GM12878 (cell line): Measurements from ENCODE around the gene CDH18. TPM values are rescaled to one million over a fixed set of nuclear protein-coding genes. Genes with fewer than 3 reads are reported as not detected.

Experiments used
- ATAC-seq: fragments of 200-7000 bp; cut with Tn5 transposase; 3 replicates; pipeline ENCODE4 v1.9.1; 2020; ENCODE audit warnings: mild to moderate bottlenecking, moderate library complexity
- BruUV-seq: library from RNA; stranded (reverse); fragments of 400-500 nt; replicated peaks from 2 replicates; lab custom pipeline; 2021; lab: Mats Ljungman, UMichigan
- CTCF ChIA-PET: fragments of 300-600 bp; sonication (Branson Sonifier 250); formaldehyde crosslinking; extraction: SDS; loops from one replicate; lab custom pipeline; 2021; ENCODE audit warnings: inconsistent platforms; lab: Yijun Ruan, JAX
- POLR2A ChIA-PET: fragments of 350-600 bp; formaldehyde crosslinking; extraction: SDS; loops from one replicate; lab custom pipeline; 2021; ENCODE audit warnings: inconsistent platforms; lab: Charles Lee
- RAD21 ChIA-PET: fragments of 300-600 bp; sonication (Branson Sonifier 250); formaldehyde crosslinking; loops from one replicate; lab custom pipeline; 2023; ENCODE audit warnings: antibody characterized with exemption; ENCODE audit not compliant: unreplicated experiment; lab: Charles Lee
- SMC1A ChIA-PET: fragments of 300-600 bp; sonication (Branson Sonifier 250); formaldehyde crosslinking; loops from one replicate; lab custom pipeline; 2023; ENCODE audit not compliant: unreplicated experiment, uncharacterized antibody; lab: Charles Lee
- DNase-seq: peaks from one replicate; pipeline ENCODE4 v3.0.0-alpha.2; 2011; ENCODE audit warnings: low read depth, low spot score
- FAIRE-seq: peaks from 3 replicates; lab custom pipeline; 2011; peaks lifted over from hg19 to GRCh38; lab: Jason Lieb, UNC
- H2AFZ ChIP-seq: 2 replicates; pipeline ENCODE4 v1.6.0; 2011; ENCODE audit warnings: low read depth, low read length, control low read depth; ENCODE audit not compliant: control insufficient read depth
- H3K27ac ChIP-seq: 2 replicates; pipeline ENCODE4 v1.5.1; 2011; ENCODE audit warnings: control low read depth; ENCODE audit not compliant: control insufficient read depth, insufficient read depth
- H3K27me3 ChIP-seq, 2 experiments: replicated peaks in 1 of 2; 2 replicates each; pipeline versions ENCODE4 v1.6.0 to v1.6.1; 2011; ENCODE audit warnings: low read length in 1 of 2; ENCODE audit not compliant: control insufficient read depth in 2 of 2, insufficient read depth in 2 of 2
- H3K36me3 ChIP-seq, 2 experiments: 2 replicates each; pipeline ENCODE4 v1.5.1; 2011; ENCODE audit warnings: low read length in 1 of 2; ENCODE audit not compliant: control insufficient read depth in 2 of 2, insufficient read depth in 2 of 2
- H3K4me1 ChIP-seq: 2 replicates; pipeline ENCODE4 v1.6.1; 2011; ENCODE audit warnings: mild to moderate bottlenecking, low read length, moderate library complexity, mixed read lengths; ENCODE audit not compliant: control insufficient read depth, insufficient read depth
- H3K4me2 ChIP-seq: 2 replicates; pipeline ENCODE4 v1.6.0; 2011; ENCODE audit warnings: control low read depth; ENCODE audit not compliant: control insufficient read depth, insufficient read depth
- H3K4me3 ChIP-seq: fragments of 200-600 bp; sonication (generic); 2 replicates; pipeline ENCODE4 v1.5.1; 2016
- H3K79me2 ChIP-seq: 2 replicates; pipeline ENCODE4 v1.6.0; 2011; ENCODE audit warnings: low read length; ENCODE audit not compliant: control insufficient read depth, insufficient read depth
- H3K9ac ChIP-seq: 2 replicates; pipeline ENCODE4 v1.8.0; 2011; ENCODE audit warnings: low read length, control low read depth, mixed read lengths; ENCODE audit not compliant: control insufficient read depth, insufficient read depth
- H3K9me3 ChIP-seq: replicated peaks from 3 replicates; pipeline ENCODE4 v1.5.1; 2011; ENCODE audit warnings: mild to moderate bottlenecking, low read length; ENCODE audit not compliant: control insufficient read depth, insufficient read depth
- H4K20me1 ChIP-seq: 2 replicates; pipeline ENCODE4 v1.6.0; 2011; ENCODE audit not compliant: control insufficient read depth, insufficient read depth
- CBX3 ChIP-seq: fragments of 200-600 bp; sonication (generic); IDR thresholded peaks from 2 replicates; pipeline ENCODE4 v1.6.1; 2016; ENCODE audit warnings: low read depth, borderline replicate concordance
- EED ChIP-seq: sonication (generic); IDR thresholded peaks from 2 replicates; pipeline ENCODE4 v1.6.1; 2016; ENCODE audit warnings: antibody characterized with exemption, low read depth
- JUND ChIP-seq: IDR thresholded peaks from 2 replicates; pipeline ENCODE4 v1.6.1; 2012; ENCODE audit warnings: low read depth, mild to moderate bottlenecking, low read length, improper control_type of control experiment, moderate library complexity
- MTA2 ChIP-seq: fragments of 450-650 bp; IDR thresholded peaks from 2 replicates; pipeline ENCODE4 v1.6.1; 2016; ENCODE audit warnings: low read depth, mild to moderate bottlenecking, moderate library complexity
- RFX5 ChIP-seq: IDR thresholded peaks from 2 replicates; pipeline ENCODE4 v1.6.1; 2011; ENCODE audit warnings: low read depth, low read length, improper control_type of control experiment
- SREBF1 ChIP-seq: IDR thresholded peaks from 2 replicates; pipeline ENCODE4 v1.6.1; 2012; ENCODE audit warnings: mild to moderate bottlenecking, low read length
- SUPT20H ChIP-seq: IDR thresholded peaks from 2 replicates; pipeline ENCODE4 v1.6.1; 2011; ENCODE audit warnings: low read depth, mild to moderate bottlenecking, low read length, moderate library complexity, borderline replicate concordance; ENCODE audit not compliant: control insufficient read depth
- ZNF217 ChIP-seq: fragments of 450-650 bp; IDR thresholded peaks from 2 replicates; pipeline ENCODE4 v1.6.1; 2017; ENCODE audit warnings: antibody characterized with exemption, mild to moderate bottlenecking
- ZNF384 ChIP-seq: IDR thresholded peaks from 2 replicates; pipeline ENCODE4 v1.6.1; 2012; ENCODE audit warnings: low read depth, mild to moderate bottlenecking, low read length, improper control_type of control experiment, borderline replicate concordance
- WGBS: methylation state at CpG from one replicate; pipeline ENCODE4 v1.1.6; 2016; ENCODE audit warnings: low lambda C conversion rate; ENCODE audit not compliant: insufficient replicate concordance, insufficient coverage; ENCODE audit errors: missing lambda C conversion rate; 5-methylcytosine and 5-hydroxymethylcytosine counted together
- in situ Hi-C: fragments of 300-500 bp; cut with MboI; formaldehyde crosslinking; loops from 9 replicates; pipeline ENCODE4 v1.14.3; 2018; ENCODE audit warnings: mixed read lengths
- intact Hi-C: fragments of 100-400 bp; cut with micrococcal nuclease; formaldehyde crosslinking; loops from one replicate; pipeline ENCODE4 v1.14.2; 2022; ENCODE audit not compliant: unreplicated experiment
- polyA plus RNA-seq, 11 experiments: library from polyadenylated mRNA; depleted of rRNA in 4 of 11; unstranded in 6 of 11; stranded (reverse) in 5 of 11; fragments of >200 nt; fragmentation: Nextera tagmentation in 4 of 11; fragmentation: Illumina TruSeq in 1 of 11; extraction: Ambion mirVana in 4 of 11; extraction: Trizol in 1 of 11; gene quantifications; 1 replicate in 1 of 11; 2 replicates in 10 of 11; pipeline versions ENCODE4 v1.2.1 to v1.2.3, GENCODE V29; 2011 to 2016; ENCODE audit warnings: inconsistent platforms in 2 of 11, missing spikeins in 2 of 11, low read depth in 1 of 11
- total RNA-seq, 4 experiments: library from RNA; depleted of rRNA in 3 of 4; stranded (reverse); fragments of >200 nt in 3 of 4; fragmentation: Illumina TruSeq in 1 of 4; extraction: Trizol in 1 of 4; gene quantifications; 2 replicates each; pipeline versions ENCODE4 v1.2.1 to v1.2.3, GENCODE V29; 2013 to 2021
- TF ChIP-seq, protein P1 (sequence below): IDR thresholded peaks from 2 replicates; pipeline ENCODE4 v1.6.1; 2011; ENCODE audit warnings: mild to moderate bottlenecking, low read depth, low read length, moderate library complexity; ENCODE audit not compliant: insufficient replicate concordance
- TF ChIP-seq, protein P2 (sequence below): IDR thresholded peaks from 2 replicates; pipeline ENCODE4 v1.6.1; 2012; ENCODE audit warnings: low read depth, low read length, improper control_type of control experiment
- TF ChIP-seq, protein P3 (sequence below): IDR thresholded peaks from 2 replicates; pipeline ENCODE4 v1.6.1; 2012; ENCODE audit warnings: mild to moderate bottlenecking, low read depth, low read length

Gene CDH18
- total and polyA plus RNA-seq, 10 of the 15 experiments (the other 5 are each of a cell fraction or from before 2014, with no cell fraction given): 0.41 TPM; not detected in 9

DNA sequence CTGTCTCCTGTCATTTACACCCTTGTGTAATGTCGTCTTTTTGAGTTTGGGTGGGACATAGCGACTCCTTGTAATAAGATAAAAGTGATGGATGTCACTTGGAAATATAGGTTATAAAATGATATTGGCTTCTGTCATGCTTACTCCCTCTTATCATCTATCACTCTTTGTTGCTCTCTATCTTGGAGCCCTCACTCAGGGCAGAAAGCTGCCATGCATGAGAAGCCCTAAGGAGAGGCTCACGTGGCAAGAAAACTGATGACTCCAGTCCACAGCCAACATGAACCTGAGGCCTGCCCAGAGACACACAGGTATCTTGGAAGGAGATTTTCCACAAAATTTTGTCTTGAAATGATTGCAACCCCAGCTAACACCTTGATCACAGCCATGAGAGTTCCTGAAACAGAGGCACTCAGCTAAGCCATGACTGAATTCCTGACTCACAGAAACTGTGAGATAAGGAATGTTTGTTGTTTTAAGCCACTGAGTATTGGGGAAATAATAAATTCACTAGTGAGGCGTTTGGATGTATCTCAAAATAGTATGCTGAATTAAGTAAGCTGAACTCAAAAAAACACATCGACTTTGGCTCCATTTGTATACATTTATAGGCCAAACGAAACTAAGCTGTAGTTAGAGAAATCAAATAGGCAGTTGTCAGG lies 216.7 kb downstream of the CDH18 start:
- no peak for FAIRE-seq
- RAD21 ChIA-PET: no interaction called here

More for the DNA sequence above, 216.7 kb downstream of the CDH18 start:
- ChIA-PET CTCF (no interaction called here), SMC1A (no interaction called here)
- ATAC-seq: no peak
- BruUV-seq: no TSS peak
- Histone ChIP-seq H3K4me3 (no peak overlapping the region), H3K79me2 (no peaks in the 10 kb centered on the region), H3K4me2 (no peak overlapping the region)
- in situ Hi-C loops: no loop called here
- no peak for TF ChIP-seq EED
- TF ChIP-seq, protein P1, sequence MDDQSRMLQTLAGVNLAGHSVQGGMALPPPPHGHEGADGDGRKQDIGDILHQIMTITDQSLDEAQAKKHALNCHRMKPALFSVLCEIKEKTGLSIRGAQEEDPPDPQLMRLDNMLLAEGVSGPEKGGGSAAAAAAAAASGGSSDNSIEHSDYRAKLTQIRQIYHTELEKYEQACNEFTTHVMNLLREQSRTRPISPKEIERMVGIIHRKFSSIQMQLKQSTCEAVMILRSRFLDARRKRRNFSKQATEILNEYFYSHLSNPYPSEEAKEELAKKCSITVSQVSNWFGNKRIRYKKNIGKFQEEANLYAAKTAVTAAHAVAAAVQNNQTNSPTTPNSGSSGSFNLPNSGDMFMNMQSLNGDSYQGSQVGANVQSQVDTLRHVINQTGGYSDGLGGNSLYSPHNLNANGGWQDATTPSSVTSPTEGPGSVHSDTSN: no peak
- no peak for TF ChIP-seq SREBF1
- no peak for TF ChIP-seq JUND
- no peak for TF ChIP-seq SUPT20H
- no peak for TF ChIP-seq ZNF217
- TF ChIP-seq RFX5: no peak
- TF ChIP-seq CBX3: no peak
- TF ChIP-seq, protein P2, sequence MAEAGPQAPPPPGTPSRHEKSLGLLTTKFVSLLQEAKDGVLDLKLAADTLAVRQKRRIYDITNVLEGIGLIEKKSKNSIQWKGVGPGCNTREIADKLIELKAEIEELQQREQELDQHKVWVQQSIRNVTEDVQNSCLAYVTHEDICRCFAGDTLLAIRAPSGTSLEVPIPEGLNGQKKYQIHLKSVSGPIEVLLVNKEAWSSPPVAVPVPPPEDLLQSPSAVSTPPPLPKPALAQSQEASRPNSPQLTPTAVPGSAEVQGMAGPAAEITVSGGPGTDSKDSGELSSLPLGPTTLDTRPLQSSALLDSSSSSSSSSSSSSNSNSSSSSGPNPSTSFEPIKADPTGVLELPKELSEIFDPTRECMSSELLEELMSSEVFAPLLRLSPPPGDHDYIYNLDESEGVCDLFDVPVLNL: no peak
- TF ChIP-seq, protein P3, sequence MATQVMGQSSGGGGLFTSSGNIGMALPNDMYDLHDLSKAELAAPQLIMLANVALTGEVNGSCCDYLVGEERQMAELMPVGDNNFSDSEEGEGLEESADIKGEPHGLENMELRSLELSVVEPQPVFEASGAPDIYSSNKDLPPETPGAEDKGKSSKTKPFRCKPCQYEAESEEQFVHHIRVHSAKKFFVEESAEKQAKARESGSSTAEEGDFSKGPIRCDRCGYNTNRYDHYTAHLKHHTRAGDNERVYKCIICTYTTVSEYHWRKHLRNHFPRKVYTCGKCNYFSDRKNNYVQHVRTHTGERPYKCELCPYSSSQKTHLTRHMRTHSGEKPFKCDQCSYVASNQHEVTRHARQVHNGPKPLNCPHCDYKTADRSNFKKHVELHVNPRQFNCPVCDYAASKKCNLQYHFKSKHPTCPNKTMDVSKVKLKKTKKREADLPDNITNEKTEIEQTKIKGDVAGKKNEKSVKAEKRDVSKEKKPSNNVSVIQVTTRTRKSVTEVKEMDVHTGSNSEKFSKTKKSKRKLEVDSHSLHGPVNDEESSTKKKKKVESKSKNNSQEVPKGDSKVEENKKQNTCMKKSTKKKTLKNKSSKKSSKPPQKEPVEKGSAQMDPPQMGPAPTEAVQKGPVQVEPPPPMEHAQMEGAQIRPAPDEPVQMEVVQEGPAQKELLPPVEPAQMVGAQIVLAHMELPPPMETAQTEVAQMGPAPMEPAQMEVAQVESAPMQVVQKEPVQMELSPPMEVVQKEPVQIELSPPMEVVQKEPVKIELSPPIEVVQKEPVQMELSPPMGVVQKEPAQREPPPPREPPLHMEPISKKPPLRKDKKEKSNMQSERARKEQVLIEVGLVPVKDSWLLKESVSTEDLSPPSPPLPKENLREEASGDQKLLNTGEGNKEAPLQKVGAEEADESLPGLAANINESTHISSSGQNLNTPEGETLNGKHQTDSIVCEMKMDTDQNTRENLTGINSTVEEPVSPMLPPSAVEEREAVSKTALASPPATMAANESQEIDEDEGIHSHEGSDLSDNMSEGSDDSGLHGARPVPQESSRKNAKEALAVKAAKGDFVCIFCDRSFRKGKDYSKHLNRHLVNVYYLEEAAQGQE: no peak
- TF ChIP-seq MTA2: no peak
- no peak for TF ChIP-seq ZNF384
- TF ChIP-seq, all 136 proteins: peak for 0
- Histone ChIP-seq H3K36me3 (no peaks in the 10 kb centered on the region), H3K9ac (no peak overlapping the region), H3K27ac (no peak overlapping the region), H3K4me1 (no peaks in the 10 kb centered on the region), H4K20me1 (no peaks in the 10 kb centered on the region), H3K27me3 (no peaks in the 10 kb centered on the region), H3K9me3 (no peaks in the 10 kb centered on the region), H2AFZ (no peak overlapping the region)
- POLR2A ChIA-PET: no interaction called here
- no peak for DNase-seq
- 14% methylated on average over 6 of the region's 6 CpGs for WGBS
- intact Hi-C loops: no loop called here
